GM18868 (cell line): ENCODE results near the gene AQP5.

Source experiments
- ATAC-seq: cut with Tn5 transposase; IDR thresholded peaks from one replicate; pipeline ENCODE4 v1.9.1; 2021; ENCODE audit warnings: mild to moderate bottlenecking, moderate library complexity; ENCODE audit not compliant: unreplicated experiment

Gene AQP5

GRCh38 chr12:49949866-49950265 lies 11.8 kb upstream of the AQP5 start:
- no peak for ATAC-seq

DNA sequence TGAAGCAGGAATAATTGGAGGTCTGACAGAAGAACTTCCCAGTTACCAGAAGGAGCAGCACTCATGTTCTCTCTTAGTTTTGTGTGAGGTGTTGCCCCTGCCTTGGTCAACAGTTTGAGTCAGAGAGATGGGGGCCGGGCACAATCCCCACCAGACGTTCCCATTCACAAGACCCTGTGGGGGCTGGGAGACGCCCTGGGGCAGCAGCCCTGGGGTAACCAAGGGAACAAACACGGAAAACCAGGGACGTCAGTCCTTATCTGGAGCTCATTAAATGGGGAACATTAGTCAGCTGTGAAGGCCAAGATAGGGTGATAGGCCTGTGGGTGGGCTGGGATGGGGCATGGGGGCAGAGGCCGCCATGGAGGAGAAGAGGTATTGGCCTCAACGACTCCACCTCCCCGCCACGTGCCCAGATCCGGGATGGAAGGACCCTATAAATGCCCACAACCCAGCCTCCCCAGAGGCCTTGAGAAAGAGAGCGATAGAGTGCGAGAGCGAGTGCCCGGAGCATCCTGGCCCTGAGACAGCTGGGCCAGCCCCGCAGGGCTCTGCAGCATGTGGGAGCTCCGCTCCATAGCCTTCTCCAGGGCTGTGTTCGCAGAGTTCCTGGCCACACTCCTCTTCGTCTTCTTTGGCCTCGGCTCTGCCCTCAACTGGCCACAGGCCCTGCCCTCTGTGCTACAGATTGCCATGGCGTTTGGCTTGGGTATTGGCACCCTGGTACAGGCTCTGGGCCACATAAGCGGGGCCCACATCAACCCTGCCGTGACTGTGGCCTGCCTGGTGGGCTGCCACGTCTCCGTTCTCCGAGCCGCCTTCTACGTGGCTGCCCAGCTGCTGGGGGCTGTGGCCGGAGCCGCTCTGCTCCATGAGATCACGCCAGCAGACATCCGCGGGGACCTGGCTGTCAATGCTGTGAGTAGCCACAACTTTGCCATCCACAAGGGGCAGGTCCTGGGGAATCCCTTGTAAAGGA lies 11.1 kb upstream of the AQP5 start, which contains the start of gene AQP2:
TSS of gene AQP2 (plus strand) at position 465 of the 979 bp plus-strand sequence. CDS start at position 559, 94 bp downstream.
- no peak for ATAC-seq

GRCh38 chr12:49951411-49952240 lies 10.0 kb upstream of the AQP5 start:
- ATAC-seq, result no peak

- ATAC-seq, result no peak
Observed at GRCh38 chr12:49952391-49953055, 9.1 kb upstream of the AQP5 start.

DNA sequence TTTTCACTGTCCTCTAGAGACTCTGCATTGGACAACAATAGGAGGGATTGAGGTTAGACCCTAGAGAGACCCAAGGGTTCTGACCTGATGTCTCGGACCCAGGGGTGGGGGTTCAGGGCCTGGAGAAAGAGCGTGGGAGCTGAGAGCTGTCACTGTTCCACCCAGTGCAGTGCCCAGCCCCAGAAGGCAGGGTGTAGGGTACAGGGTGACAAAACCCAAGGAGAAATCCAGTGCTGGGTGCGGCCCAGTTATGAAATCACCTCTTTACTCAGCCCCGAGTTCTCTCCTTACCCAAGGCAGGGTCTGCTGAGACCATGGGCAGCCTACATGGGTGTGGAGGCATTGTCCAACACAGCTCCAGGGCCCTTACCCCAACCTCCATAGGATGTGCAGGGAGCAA lies 8.5 kb upstream of the AQP5 start:
- ATAC-seq, result no peak

GRCh38 chr12:49953961-49954846 lies 7.5 kb upstream of the AQP5 start:
- no peak for ATAC-seq

DNA sequence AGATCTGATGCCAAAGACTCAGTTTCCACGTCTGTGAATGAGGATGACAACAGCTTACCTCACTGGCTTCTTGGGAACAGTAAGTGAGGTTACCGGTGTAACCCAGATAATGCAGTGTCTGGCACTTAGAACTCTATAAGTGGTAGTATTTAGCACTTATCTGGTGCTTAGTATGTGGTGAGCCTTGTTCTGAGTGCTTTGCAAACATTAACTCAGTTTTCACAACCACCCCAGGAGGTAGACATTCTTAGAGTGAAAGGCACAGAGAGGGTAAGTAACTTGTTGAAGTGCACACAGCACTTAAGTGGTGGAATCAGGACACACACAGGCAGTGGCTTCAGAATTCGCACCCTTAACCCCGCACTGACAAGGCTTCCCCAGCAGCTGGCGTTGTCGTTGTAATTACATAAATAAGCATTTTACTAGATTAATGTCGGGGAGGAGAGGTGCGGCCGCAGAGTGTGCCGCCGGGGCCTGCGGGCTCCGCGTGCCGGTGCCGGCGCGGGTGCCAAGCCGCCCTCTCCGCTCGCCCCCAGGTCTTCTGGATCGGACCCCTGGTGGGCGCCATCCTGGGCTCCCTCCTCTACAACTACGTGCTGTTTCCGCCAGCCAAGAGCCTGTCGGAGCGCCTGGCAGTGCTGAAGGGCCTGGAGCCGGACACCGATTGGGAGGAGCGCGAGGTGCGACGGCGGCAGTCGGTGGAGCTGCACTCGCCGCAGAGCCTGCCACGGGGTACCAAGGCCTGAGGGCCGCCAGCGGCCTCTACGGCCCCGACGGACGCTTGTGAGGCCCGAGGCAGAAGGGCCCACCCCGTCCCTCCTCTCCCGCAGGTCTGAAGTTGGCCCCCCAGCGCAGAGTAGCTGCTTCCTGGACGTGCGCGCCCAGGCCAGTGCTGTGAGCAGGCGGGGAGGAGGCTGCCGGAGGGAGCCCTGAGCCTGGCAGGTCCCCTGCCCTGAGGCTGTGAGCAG lies 6.5 kb upstream of the AQP5 start:
- ATAC-seq, result no peak

GRCh38 chr12:49955899-49956662 lies 5.6 kb upstream of the AQP5 start:
- ATAC-seq, result no peak

DNA sequence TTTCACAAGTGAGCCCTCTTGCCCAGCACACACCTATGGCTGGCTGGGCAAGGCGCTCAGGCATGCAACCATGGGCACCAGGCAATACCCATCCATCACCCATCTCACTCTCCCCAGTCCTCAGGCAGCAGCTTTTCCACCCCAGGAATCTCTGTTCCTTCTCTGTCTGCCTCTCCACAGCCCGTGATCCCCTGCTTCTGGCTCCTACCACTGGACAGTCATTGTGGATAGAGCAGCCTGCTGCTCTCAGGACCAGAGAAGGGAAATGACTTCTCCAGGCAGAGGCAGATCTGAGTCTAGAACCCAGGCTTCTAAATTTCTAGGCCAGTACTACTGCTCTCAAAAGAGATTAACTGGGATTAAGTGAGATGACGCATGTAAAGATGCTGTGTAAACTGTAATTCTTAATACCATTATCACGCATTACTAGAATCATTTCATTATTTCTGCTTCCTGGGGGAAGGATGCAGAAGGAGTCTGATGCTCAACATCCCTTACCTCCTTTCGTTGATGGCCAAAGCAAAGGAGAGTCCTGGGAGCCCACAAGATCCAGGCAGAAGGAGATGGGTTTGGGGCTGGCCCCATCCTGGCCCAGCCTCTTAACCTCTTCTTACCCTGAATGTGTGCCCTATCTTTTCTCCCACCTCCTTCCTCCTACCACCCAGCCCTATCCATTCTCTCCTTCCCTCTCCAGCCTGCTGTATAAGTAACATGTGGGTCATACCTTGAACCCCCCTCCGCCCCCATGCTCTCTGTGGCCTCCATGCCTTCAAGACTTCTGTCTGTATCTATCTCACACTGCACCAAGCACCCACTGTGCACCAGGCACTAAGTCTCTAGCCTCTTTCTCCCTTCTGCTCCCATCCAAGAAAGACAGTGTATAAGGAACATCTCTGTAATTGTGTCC lies 4.8 kb upstream of the AQP5 start:
- ATAC-seq, result no peak

DNA sequence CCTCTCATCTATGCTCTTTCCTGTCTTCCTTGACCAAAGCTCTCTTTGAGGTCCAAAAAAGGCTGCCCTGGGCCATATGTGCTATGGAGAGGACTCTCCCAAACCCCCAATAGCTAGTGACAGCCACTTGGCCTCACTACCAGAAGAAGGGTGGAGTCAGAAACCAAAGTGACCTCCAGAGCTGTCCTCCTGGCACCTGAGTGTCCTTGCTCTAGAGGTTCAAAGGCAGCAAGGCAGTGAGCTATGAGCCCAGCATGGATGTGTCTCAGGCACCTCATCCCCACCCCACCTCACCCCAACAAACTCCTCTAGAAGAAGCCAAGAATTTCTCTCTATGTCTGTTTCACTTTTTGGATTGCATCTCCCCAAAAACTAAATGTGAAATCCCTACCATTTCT lies 4.1 kb upstream of the AQP5 start:
- no peak for ATAC-seq

DNA sequence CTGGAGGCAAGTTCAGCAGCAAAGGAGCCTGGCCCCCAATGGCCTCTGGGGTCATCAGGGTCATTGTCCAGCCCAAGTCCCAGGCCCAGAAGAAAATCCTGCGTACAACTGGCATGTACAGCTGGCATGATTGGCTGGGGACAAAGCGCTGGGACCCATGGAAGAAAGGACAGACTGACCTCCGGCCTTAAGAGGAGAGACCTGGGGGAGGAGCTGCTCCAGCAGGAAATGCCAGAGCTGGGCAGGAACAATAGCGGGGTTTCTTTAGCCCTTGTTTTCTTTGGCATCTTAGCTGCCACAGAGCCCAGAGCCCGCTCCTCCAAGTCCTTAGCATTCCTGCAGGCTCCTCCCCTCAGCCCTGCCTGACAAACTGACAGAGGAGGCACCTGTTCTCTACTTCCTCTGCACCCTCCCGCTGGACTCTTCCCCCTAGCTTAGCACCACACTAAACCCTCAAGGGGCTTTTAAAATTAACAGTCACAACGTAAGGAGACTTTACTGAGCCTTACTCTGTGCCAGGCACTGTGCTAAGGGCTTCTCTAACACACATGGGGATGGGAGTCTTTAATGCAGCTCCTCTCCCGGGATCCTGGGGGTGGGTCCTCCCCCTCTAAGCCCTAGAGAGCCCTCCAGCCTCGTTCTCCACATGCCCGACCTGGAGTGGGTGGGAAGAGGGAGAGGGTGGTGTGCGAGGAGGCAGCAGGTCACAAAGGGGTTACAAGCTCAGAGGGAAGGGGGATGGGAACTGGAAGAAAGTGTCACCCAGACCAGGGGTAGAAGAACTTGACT lies 1.8 kb upstream of the AQP5 start:
- no peak for ATAC-seq

GRCh38 chr12:49960474-49961110 lies 1.1 kb upstream of the AQP5 start:
- no peak for ATAC-seq

DNA sequence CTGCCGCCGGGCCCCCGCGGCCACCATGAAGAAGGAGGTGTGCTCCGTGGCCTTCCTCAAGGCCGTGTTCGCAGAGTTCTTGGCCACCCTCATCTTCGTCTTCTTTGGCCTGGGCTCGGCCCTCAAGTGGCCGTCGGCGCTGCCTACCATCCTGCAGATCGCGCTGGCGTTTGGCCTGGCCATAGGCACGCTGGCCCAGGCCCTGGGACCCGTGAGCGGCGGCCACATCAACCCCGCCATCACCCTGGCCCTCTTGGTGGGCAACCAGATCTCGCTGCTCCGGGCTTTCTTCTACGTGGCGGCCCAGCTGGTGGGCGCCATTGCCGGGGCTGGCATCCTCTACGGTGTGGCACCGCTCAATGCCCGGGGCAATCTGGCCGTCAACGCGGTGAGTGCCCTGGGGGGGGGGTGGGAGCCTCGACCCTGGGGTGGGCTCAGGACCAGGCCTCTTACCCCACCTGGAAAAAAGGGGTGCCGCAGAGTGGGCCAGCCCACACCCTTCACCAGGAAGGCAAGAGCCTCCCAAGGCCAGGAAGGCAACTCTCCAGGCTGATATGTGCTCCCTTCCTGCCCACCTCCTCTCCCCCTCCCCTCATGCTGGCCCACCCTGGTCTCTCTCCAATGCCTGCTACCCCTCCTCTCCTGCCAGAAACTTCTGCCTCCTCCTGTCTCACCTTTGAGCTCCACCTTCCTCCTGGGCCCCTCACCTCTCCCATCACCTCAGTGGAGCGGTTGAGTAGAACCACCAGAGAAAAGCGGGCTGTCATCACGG lies 507 bp downstream of the AQP5 start:
- no peak for ATAC-seq

DNA sequence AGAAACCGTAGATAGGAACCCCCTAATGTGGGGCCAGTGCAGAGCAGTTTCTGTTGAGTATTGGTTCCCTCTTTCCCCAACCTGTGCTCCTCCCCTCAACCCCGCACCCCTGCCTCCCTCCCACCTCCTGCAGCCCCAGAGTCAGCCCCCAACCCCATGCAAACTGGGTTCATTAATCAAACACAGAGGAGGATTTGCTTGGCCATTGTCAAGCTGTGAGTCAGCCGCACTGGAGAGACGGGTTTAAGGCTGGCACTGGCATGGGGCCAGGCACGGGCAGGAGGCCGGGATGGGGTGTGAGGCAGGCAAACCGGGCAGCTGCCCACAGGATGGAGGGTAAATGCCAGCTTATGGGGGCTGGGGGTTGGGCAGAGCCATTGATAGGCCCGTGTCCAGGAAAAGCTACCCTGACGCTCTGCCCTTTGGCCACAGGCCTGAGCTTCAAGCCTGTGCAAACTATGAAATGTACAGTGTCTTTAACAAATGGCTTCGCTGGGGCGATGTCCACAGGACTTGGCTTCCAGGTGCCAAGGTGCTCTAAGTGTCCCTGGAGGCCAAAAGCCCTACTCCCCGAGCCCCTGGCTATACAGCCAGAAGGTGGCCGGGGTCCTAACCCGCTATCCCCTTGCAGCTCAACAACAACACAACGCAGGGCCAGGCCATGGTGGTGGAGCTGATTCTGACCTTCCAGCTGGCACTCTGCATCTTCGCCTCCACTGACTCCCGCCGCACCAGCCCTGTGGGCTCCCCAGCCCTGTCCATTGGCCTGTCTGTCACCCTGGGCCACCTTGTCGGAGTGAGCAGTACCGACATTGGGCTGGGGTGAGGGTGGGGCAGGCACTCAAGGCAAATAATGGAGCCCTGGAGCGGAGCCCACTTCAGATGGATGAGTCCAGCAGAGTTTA lies 1.4 kb downstream of the AQP5 start:
- no peak for ATAC-seq
